IMR-90 (cell line): ENCODE results near the gene SSX2IP. TPM values are rescaled to one million over a fixed set of nuclear protein-coding genes. Genes with fewer than 3 reads are reported as not detected.

Source experiments
- ATAC-seq: fragments of 200-7000 bp; cut with Tn5 transposase; 2 replicates; pipeline ENCODE4 v1.9.1; 2020; ENCODE audit warnings: low read depth, mild to moderate bottlenecking, moderate library complexity
- BruUV-seq: library from RNA; stranded (reverse); fragments of 400-500 nt; replicated peaks from 2 replicates; lab custom pipeline; 2021; lab: Mats Ljungman, UMichigan
- CTCF ChIA-PET: fragments of 300-600 bp; formaldehyde crosslinking; extraction: SDS; loops from one replicate; lab custom pipeline; 2021; ENCODE audit warnings: antibody characterized with exemption; lab: Yijun Ruan, JAX
- POLR2A ChIA-PET: fragments of 300-600 bp; sonication (Branson Sonifier 250); formaldehyde crosslinking; loops from one replicate; lab custom pipeline; 2022; ENCODE audit warnings: antibody characterized with exemption; ENCODE audit not compliant: unreplicated experiment; lab: Charles Lee
- DNase-seq: peaks from one replicate; pipeline ENCODE4 v3.0.0; 2013
- H2AFZ ChIP-seq: replicated peaks from 2 replicates; pipeline ENCODE3; 2013; ENCODE audit warnings: low read length, mild to moderate bottlenecking; ENCODE audit not compliant: poor library complexity
- H2AK5ac ChIP-seq: 2 replicates; pipeline ENCODE4 v1.6.1; 2013; ENCODE audit warnings: low read depth, low read length, inconsistent platforms
- H2AK9ac ChIP-seq: replicated peaks from 2 replicates; pipeline ENCODE3; 2013; ENCODE audit warnings: mild to moderate bottlenecking, low read depth, low read length, moderate library complexity; ENCODE audit not compliant: poor library complexity
- H2BK120ac ChIP-seq: 2 replicates; pipeline ENCODE4 v1.6.1; 2013; ENCODE audit warnings: low read depth, low read length, inconsistent platforms
- H2BK15ac ChIP-seq: 3 replicates; pipeline ENCODE4 v1.6.1; 2013; ENCODE audit warnings: low read depth, low read length, inconsistent platforms
- H2BK20ac ChIP-seq: 2 replicates; pipeline ENCODE4 v1.6.1; 2013; ENCODE audit warnings: low read depth, mild to moderate bottlenecking, inconsistent platforms, low read length, moderate library complexity
- H2BK5ac ChIP-seq: 2 replicates; pipeline ENCODE4 v1.6.1; 2013; ENCODE audit warnings: mild to moderate bottlenecking, low read depth, low read length, inconsistent platforms; ENCODE audit not compliant: poor library complexity, severe bottlenecking
- H3K14ac ChIP-seq: replicated peaks from 2 replicates; pipeline ENCODE4 v1.6.1; 2013; ENCODE audit warnings: low read depth, low read length, inconsistent platforms
- H3K18ac ChIP-seq: 2 replicates; pipeline ENCODE4 v1.6.1; 2013; ENCODE audit warnings: low read depth, low read length, control low read depth
- H3K23ac ChIP-seq: 2 replicates; pipeline ENCODE4 v1.6.1; 2013; ENCODE audit warnings: low read depth, low read length, inconsistent platforms
- H3K27ac ChIP-seq: 2 replicates; pipeline ENCODE4 v1.5.1; 2013; ENCODE audit warnings: mild to moderate bottlenecking, control low read depth, low read length; ENCODE audit not compliant: insufficient read depth
- H3K27me3 ChIP-seq: 2 replicates; pipeline ENCODE4 v1.6.1; 2013; ENCODE audit warnings: low read length; ENCODE audit not compliant: control insufficient read depth, insufficient read depth
- H3K36me3 ChIP-seq: 2 replicates; pipeline ENCODE4 v1.6.1; 2013; ENCODE audit warnings: low read length, mixed read lengths; ENCODE audit not compliant: control insufficient read depth, insufficient read depth
- H3K4ac ChIP-seq: 2 replicates; pipeline ENCODE4 v1.6.1; 2013; ENCODE audit warnings: low read depth, low read length, inconsistent platforms
- H3K4me1 ChIP-seq: 2 replicates; pipeline ENCODE4 v1.6.1; 2013; ENCODE audit warnings: low read length, mixed read lengths; ENCODE audit not compliant: control insufficient read depth, insufficient read depth
- H3K4me2 ChIP-seq: 2 replicates; pipeline ENCODE4 v1.6.1; 2013; ENCODE audit warnings: low read depth, mild to moderate bottlenecking, control low read depth, low read length, moderate library complexity
- H3K4me3 ChIP-seq: 2 replicates; pipeline ENCODE4 v1.5.1; 2013; ENCODE audit warnings: low read depth, mild to moderate bottlenecking, control low read depth, low read length, moderate library complexity; ENCODE audit not compliant: insufficient read depth
- H3K56ac ChIP-seq: 2 replicates; pipeline ENCODE4 v1.6.1; 2013; ENCODE audit warnings: low read length, inconsistent platforms; ENCODE audit not compliant: insufficient read depth; ENCODE audit errors: extremely low read depth
- H3K79me1 ChIP-seq, 2 experiments: 2 replicates each; pipeline ENCODE4 v1.6.1; 2013; ENCODE audit warnings: low read length in 2 of 2, inconsistent platforms in 1 of 2, low read depth in 1 of 2
- H3K9ac ChIP-seq: 2 replicates; pipeline ENCODE4 v1.6.1; 2013; ENCODE audit warnings: low read depth, low read length, control low read depth
- H3K9me1 ChIP-seq: 2 replicates; pipeline ENCODE4 v1.6.1; 2013; ENCODE audit warnings: low read length, inconsistent platforms; ENCODE audit not compliant: insufficient read depth
- H3K9me3 ChIP-seq: 2 replicates; pipeline ENCODE4 v1.6.1; 2013; ENCODE audit warnings: low read length; ENCODE audit not compliant: control insufficient read depth, insufficient read depth
- H4K20me1 ChIP-seq: 2 replicates; pipeline ENCODE4 v1.6.1; 2013; ENCODE audit warnings: low read length, inconsistent platforms; ENCODE audit not compliant: insufficient read depth
- H4K5ac ChIP-seq: 2 replicates; pipeline ENCODE4 v1.6.1; 2013; ENCODE audit warnings: mild to moderate bottlenecking, low read depth, low read length, control low read depth
- H4K8ac ChIP-seq, 2 experiments: 2 replicates each; pipeline ENCODE4 v1.6.1; 2013; ENCODE audit warnings: low read depth in 2 of 2, low read length in 2 of 2, control low read depth in 1 of 2, inconsistent platforms in 1 of 2
- H4K91ac ChIP-seq: 2 replicates; pipeline ENCODE4 v1.6.1; 2013; ENCODE audit warnings: low read depth, low read length, inconsistent platforms; ENCODE audit not compliant: insufficient read depth
- CHD1 ChIP-seq: IDR thresholded peaks from 2 replicates; pipeline ENCODE4 v1.6.1; 2012; ENCODE audit warnings: low read depth, low read length, improper control_type of control experiment
- FOS ChIP-seq: fragments of 150-350 bp; IDR thresholded peaks from 2 replicates; pipeline ENCODE4 v1.6.1; 2016; ENCODE audit warnings: low read depth, low read length
- MAFK ChIP-seq: IDR thresholded peaks from 2 replicates; pipeline ENCODE4 v1.6.1; 2012; ENCODE audit warnings: low read depth, low read length, improper control_type of control experiment
- RFX5 ChIP-seq: IDR thresholded peaks from 2 replicates; pipeline ENCODE4 v1.8.0; 2012; ENCODE audit warnings: low read depth, mild to moderate bottlenecking, low read length, moderate library complexity
- SMC3 ChIP-seq: fragments of 150-350 bp; IDR thresholded peaks from 2 replicates; pipeline ENCODE4 v1.6.1; 2016; ENCODE audit warnings: low read depth, mild to moderate bottlenecking, antibody characterized with exemption, low read length, moderate library complexity
- WGBS, 2 experiments: methylation state at CpG; one replicate each; pipeline versions ENCODE4 v1.1.5 to v1.1.7; 2013; ENCODE audit warnings: missing lambda C conversion rate in 2 of 2; ENCODE audit not compliant: insufficient read length in 1 of 2; ENCODE audit errors: extremely low coverage in 2 of 2; 5-methylcytosine and 5-hydroxymethylcytosine counted together
- dilution Hi-C: fragments of 300-500 bp; cut with HindIII; formaldehyde crosslinking; loops from one replicate; pipeline ENCODE4 v1.14.3; 2018; ENCODE audit warnings: low sequenced_read_pairs; ENCODE audit not compliant: unreplicated experiment
- in situ Hi-C: fragments of 300-500 bp; cut with MboI; formaldehyde crosslinking; loops from 3 replicates; pipeline ENCODE4 v1.14.3; 2019; ENCODE audit warnings: low sequenced_read_pairs, inconsistent platforms, mixed read lengths
- intact Hi-C: fragments of 100-400 bp; cut with micrococcal nuclease; formaldehyde crosslinking; loops from 2 replicates; pipeline ENCODE4 v1.10.0; 2022
- polyA plus RNA-seq, 3 experiments: library from polyadenylated mRNA; depleted of rRNA; stranded (reverse); fragments of >200 nt; gene quantifications; 2 replicates each; pipeline ENCODE4 v1.2.3, GENCODE V29; 2012; ENCODE audit warnings: low replicate concordance in 1 of 3
- total RNA-seq: library from RNA; depleted of rRNA; stranded (reverse); fragments of >200 nt; gene quantifications from 2 replicates; pipeline ENCODE4 v1.2.3, GENCODE V29; 2012
- TF ChIP-seq, protein P1 (sequence below): conservative IDR thresholded peaks from 2 replicates; pipeline ENCODE4 v1.5.1; 2012; ENCODE audit warnings: mild to moderate bottlenecking, low read depth, low read length, improper control_type of control experiment

The SSX2IP gene
- total and polyA plus RNA-seq, 2 of the 4 experiments (the other 2 are of a cell fraction): 7.7 to 13.4 TPM

DNA sequence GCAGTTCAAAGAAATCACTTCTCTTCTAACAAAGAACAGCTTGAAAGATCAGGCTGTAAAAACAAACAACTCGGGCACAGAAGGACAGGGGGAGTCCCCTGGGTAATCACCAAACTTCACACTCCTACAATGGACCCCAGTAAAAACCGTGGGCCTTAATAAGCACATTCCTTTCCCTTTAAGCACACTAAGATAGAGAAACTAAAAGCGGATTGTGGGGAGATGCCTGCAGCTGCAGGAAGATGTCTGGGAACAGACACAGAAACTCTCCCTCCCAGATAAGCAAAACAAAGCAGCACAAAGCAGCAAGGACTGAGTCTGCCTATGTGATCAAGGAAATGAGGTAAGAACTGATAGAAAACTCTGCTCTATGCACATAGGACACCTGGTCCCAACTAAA, 78.5 kb downstream of the SSX2IP start:
- Histone ChIP-seq H3K4me3 (peak overlapping the region; percentile 36; the same call in 1 of the 2 replicates), H2BK5ac (peak overlapping the region; percentile 75), H2AK5ac (0 out of 2 replicates have a peak overlapping the region, but pooled peaks have one; percentile 24), H2AFZ (peak overlapping the region; percentile 77), H3K4me2 (peak overlapping the region; percentile 86), H3K9ac (peak overlapping the region; percentile 61), H2AK9ac (no peak overlapping the region), H2BK15ac (peak overlapping the region; percentile 96; the same call in 2 of the 3 replicates), H4K20me1 (no peaks in the 10 kb centered on the region), H3K14ac (peak overlapping the region; percentile 76; the same call in 1 of the 2 replicates), H2BK120ac (peak overlapping the region; percentile 73), H3K27me3 (no peaks in the 10 kb centered on the region), H3K9me3 (peaks cover 2% of the 10 kb centered on the region), H3K18ac (peak overlapping the region; percentile 85; the same call in 1 of the 2 replicates), H4K91ac (peak overlapping the region; percentile 56), H3K23ac (peak overlapping the region; percentile 80; the same call in 1 of the 2 replicates), H3K36me3 (no peaks in the 10 kb centered on the region), H3K4ac (peak overlapping the region; percentile 10; the same call in 1 of the 2 replicates), H2BK20ac (peak overlapping the region; percentile 69; the same call in 1 of the 2 replicates), H4K8ac (peak overlapping the region; percentile 63 to 83; a peak in 3 of 4 replicates), H3K27ac (peak overlapping the region; percentile 72; the same call in 1 of the 2 replicates), H3K56ac (peak overlapping the region; percentile 75), H3K4me1 (peaks cover 3% of the 10 kb centered on the region), H3K9me1 (no peaks in the 10 kb centered on the region), H3K79me1 (no peaks in the 10 kb centered on the region), H4K5ac (peak overlapping the region; percentile 83; the same call in 1 of the 2 replicates)
- DNase-seq (peak; percentile 78), ATAC-seq (peak; percentile 87)
- dilution Hi-C loops (no loop called here), intact Hi-C loops (loop anchor here (10.0 kb wide), 1 partner anchor 707 kb away; no protein-coding TSS in a partner anchor), in situ Hi-C loops (loop anchor here (25.0 kb wide), 2 partner anchors 326 to 474 kb away; partner anchors contain the start of gene PRKACB)
- TF ChIP-seq RFX5 (no peak), FOS (no peak), CHD1 (no peak), SMC3 (no peak), MAFK (no peak; the same call in 1 of the 2 replicates)
- TF ChIP-seq, protein P1, sequence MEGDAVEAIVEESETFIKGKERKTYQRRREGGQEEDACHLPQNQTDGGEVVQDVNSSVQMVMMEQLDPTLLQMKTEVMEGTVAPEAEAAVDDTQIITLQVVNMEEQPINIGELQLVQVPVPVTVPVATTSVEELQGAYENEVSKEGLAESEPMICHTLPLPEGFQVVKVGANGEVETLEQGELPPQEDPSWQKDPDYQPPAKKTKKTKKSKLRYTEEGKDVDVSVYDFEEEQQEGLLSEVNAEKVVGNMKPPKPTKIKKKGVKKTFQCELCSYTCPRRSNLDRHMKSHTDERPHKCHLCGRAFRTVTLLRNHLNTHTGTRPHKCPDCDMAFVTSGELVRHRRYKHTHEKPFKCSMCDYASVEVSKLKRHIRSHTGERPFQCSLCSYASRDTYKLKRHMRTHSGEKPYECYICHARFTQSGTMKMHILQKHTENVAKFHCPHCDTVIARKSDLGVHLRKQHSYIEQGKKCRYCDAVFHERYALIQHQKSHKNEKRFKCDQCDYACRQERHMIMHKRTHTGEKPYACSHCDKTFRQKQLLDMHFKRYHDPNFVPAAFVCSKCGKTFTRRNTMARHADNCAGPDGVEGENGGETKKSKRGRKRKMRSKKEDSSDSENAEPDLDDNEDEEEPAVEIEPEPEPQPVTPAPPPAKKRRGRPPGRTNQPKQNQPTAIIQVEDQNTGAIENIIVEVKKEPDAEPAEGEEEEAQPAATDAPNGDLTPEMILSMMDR: no peak
- BruUV-seq: no TSS peak
- WGBS, 2 experiments: no CpG with 5 or more reads among the region's 3 CpGs
- POLR2A ChIA-PET: interaction anchor here (0.6 kb wide), 1 partner anchor 437 kb away, joined by 3 read pairs; no protein-coding TSS in a partner anchor
- CTCF ChIA-PET: interaction anchor here (0.7 to 1.6 kb wide), 2 partner anchors 8 to 10 kb away, joined by 3 to 6 read pairs; no protein-coding TSS in a partner anchor
